SK-N-MC (cell line): ENCODE results near the gene VAMP7.

Experiments
- DNase-seq: peaks from one replicate; pipeline ENCODE4 v3.0.0-alpha.2; 2011; ENCODE audit warnings: low read depth, low spot score
- H3K27ac ChIP-seq: fragments of 200-600 bp; sonication (generic); 2 replicates; pipeline ENCODE4 v1.5.1; 2016; ENCODE audit warnings: mixed run types
- H3K36me3 ChIP-seq: fragments of 200-600 bp; sonication (generic); 2 replicates; pipeline ENCODE4 v1.6.1; 2017; ENCODE audit warnings: antibody characterized with exemption, low read length, mixed read lengths; ENCODE audit not compliant: insufficient read depth
- H3K4me3 ChIP-seq: fragments of 200-600 bp; sonication (generic); 2 replicates; pipeline ENCODE4 v1.5.1; 2016
- H3K9ac ChIP-seq: fragments of 200-600 bp; sonication (generic); 2 replicates; pipeline ENCODE4 v1.8.0; 2017; ENCODE audit warnings: mixed run types, mixed read lengths; ENCODE audit not compliant: insufficient read length
- H3K9me3 ChIP-seq: fragments of 200-600 bp; sonication (generic); 2 replicates; pipeline ENCODE4 v1.6.1; 2017; ENCODE audit warnings: low read depth, mild to moderate bottlenecking, antibody characterized with exemption, low read length, moderate library complexity, mixed read lengths
- EZH2 ChIP-seq: fragments of 200-600 bp; sonication (generic); IDR thresholded peaks from one replicate; pipeline ENCODE4 v1.6.1; 2017; ENCODE audit warnings: antibody characterized with exemption
- FOXP2 ChIP-seq: optimal IDR thresholded peaks from 2 replicates; pipeline ENCODE3; 2011; ENCODE audit warnings: mild to moderate bottlenecking, moderate library complexity; ENCODE audit not compliant: insufficient read depth; ENCODE audit errors: extremely low read length, control extremely low read depth
- POLR2AphosphoS5 ChIP-seq: IDR thresholded peaks from 2 replicates; pipeline ENCODE4 v1.6.1; 2012; ENCODE audit warnings: mild to moderate bottlenecking, low read depth, low read length, borderline replicate concordance

The VAMP7 gene

GRCh38 chrX:155951237-155951789 lies 70.2 kb downstream of the VAMP7 start:
- no peak overlapping the region for H3K4me3 ChIP-seq
- DNase-seq, result no peak
- no peak overlapping the region for H3K9ac ChIP-seq
- H3K9me3 ChIP-seq, result no peaks in the 10 kb centered on the region
- no peak for TF ChIP-seq POLR2AphosphoS5
- TF ChIP-seq EZH2, result no peak
- TF ChIP-seq FOXP2, result no peak
- H3K27ac ChIP-seq, result no peak overlapping the region
- no peaks in the 10 kb centered on the region for H3K36me3 ChIP-seq

- no peak for TF ChIP-seq FOXP2
- TF ChIP-seq POLR2AphosphoS5, result no peak
- no peak for TF ChIP-seq EZH2
- Histone ChIP-seq H3K27ac (no peak overlapping the region), H3K4me3 (no peak overlapping the region), H3K36me3 (no peaks in the 10 kb centered on the region), H3K9me3 (no peaks in the 10 kb centered on the region), H3K9ac (no peak overlapping the region)
- DNase-seq, result no peak
These were observed 71.9 kb downstream of the VAMP7 start for GRCh38 chrX:155953055-155953454.

GRCh38 chrX:155954793-155955192 lies 73.6 kb downstream of the VAMP7 start:
- Histone ChIP-seq H3K4me3 (no peak overlapping the region), H3K9ac (no peak overlapping the region), H3K27ac (no peak overlapping the region), H3K36me3 (no peaks in the 10 kb centered on the region), H3K9me3 (no peaks in the 10 kb centered on the region)
- no peak for DNase-seq
- no peak for TF ChIP-seq EZH2
- TF ChIP-seq FOXP2, result no peak
- no peak for TF ChIP-seq POLR2AphosphoS5

GRCh38 chrX:155956099-155956498 lies 75.0 kb downstream of the VAMP7 start:
- Histone ChIP-seq H3K9ac (no peak overlapping the region), H3K4me3 (no peak overlapping the region), H3K9me3 (no peaks in the 10 kb centered on the region), H3K36me3 (no peaks in the 10 kb centered on the region), H3K27ac (no peak overlapping the region)
- DNase-seq, result no peak
- TF ChIP-seq EZH2 (no peak), POLR2AphosphoS5 (no peak), FOXP2 (no peak)

- no peak overlapping the region for H3K9ac ChIP-seq
- DNase-seq, result no peak
- no peaks in the 10 kb centered on the region for H3K36me3 ChIP-seq
- TF ChIP-seq POLR2AphosphoS5, result no peak
- no peak for TF ChIP-seq FOXP2
- no peak for TF ChIP-seq EZH2
- no peak overlapping the region for H3K4me3 ChIP-seq
- no peak overlapping the region for H3K27ac ChIP-seq
- no peaks in the 10 kb centered on the region for H3K9me3 ChIP-seq
These were observed 75.5 kb downstream of the VAMP7 start for GRCh38 chrX:155956649-155957048.

- H3K9ac ChIP-seq, result no peak overlapping the region
- TF ChIP-seq POLR2AphosphoS5, result no peak
- TF ChIP-seq EZH2, result no peak
- no peak for TF ChIP-seq FOXP2
- H3K27ac ChIP-seq, result no peak overlapping the region
- H3K36me3 ChIP-seq, result no peaks in the 10 kb centered on the region
- H3K9me3 ChIP-seq, result no peaks in the 10 kb centered on the region
- no peak overlapping the region for H3K4me3 ChIP-seq
- DNase-seq, result no peak
These were observed 76.7 kb downstream of the VAMP7 start for GRCh38 chrX:155957843-155958242.

GRCh38 chrX:155959018-155959587 lies 78.0 kb downstream of the VAMP7 start:
- no peak for DNase-seq
- Histone ChIP-seq H3K36me3 (no peaks in the 10 kb centered on the region), H3K4me3 (no peak overlapping the region), H3K27ac (no peak overlapping the region), H3K9ac (no peak overlapping the region), H3K9me3 (no peaks in the 10 kb centered on the region)
- TF ChIP-seq POLR2AphosphoS5, result no peak
- no peak for TF ChIP-seq EZH2
- no peak for TF ChIP-seq FOXP2

- Histone ChIP-seq H3K4me3 (no peak overlapping the region), H3K9me3 (no peaks in the 10 kb centered on the region), H3K9ac (no peak overlapping the region), H3K36me3 (no peaks in the 10 kb centered on the region), H3K27ac (no peak overlapping the region)
- no peak for DNase-seq
- no peak for TF ChIP-seq POLR2AphosphoS5
- TF ChIP-seq FOXP2, result no peak
- TF ChIP-seq EZH2, result no peak
These were observed 81.8 kb downstream of the VAMP7 start for GRCh38 chrX:155962906-155963305.

- Histone ChIP-seq H3K9ac (no peak overlapping the region), H3K4me3 (no peak overlapping the region), H3K36me3 (no peaks in the 10 kb centered on the region), H3K9me3 (no peaks in the 10 kb centered on the region), H3K27ac (no peak overlapping the region)
- no peak for DNase-seq
- TF ChIP-seq POLR2AphosphoS5 (no peak), FOXP2 (no peak), EZH2 (no peak)
These were observed 85.7 kb downstream of the VAMP7 start for GRCh38 chrX:155966876-155967275.
